Type B pancreatic cell (in vitro differentiated cells): ENCODE data around the gene PKP3. TPM values are rescaled to one million over a fixed set of nuclear protein-coding genes. Genes with fewer than 3 reads are reported as not detected.

Source experiments
- DNase-seq: peaks from one replicate; pipeline ENCODE4 v3.0.0; 2021; ENCODE audit warnings: mixed read lengths; ENCODE audit not compliant: unreplicated experiment; ENCODE audit errors: extremely low spot score
- H3K27ac Mint-ChIP-seq: 2 replicates; pipeline ENCODE4 v1.8.0; 2021; ENCODE audit warnings: mild to moderate bottlenecking, mixed read lengths
- H3K27me3 Mint-ChIP-seq: 2 replicates; pipeline ENCODE4 v1.8.0; 2021; ENCODE audit warnings: mixed read lengths
- H3K36me3 Mint-ChIP-seq: 2 replicates; pipeline ENCODE4 v1.8.0; 2021; ENCODE audit warnings: mixed read lengths
- H3K4me1 Mint-ChIP-seq: one replicate; pipeline ENCODE4 v1.8.0; 2021; ENCODE audit warnings: mixed read lengths; ENCODE audit not compliant: unreplicated experiment
- H3K4me3 Mint-ChIP-seq: 2 replicates; pipeline ENCODE4 v1.8.0; 2021; ENCODE audit warnings: mild to moderate bottlenecking, mixed read lengths
- H3K9me3 Mint-ChIP-seq: 2 replicates; pipeline ENCODE4 v1.8.0; 2021; ENCODE audit warnings: mixed read lengths
- CTCF ChIP-seq: fragments of 200-600 bp; sonication (generic); conservative IDR thresholded peaks from 2 replicates; pipeline ENCODE4 v1.5.0; 2021; ENCODE audit warnings: antibody characterized with exemption, mild to moderate bottlenecking
- total RNA-seq: library from RNA; stranded (reverse); gene quantifications from 2 replicates; pipeline ENCODE4 v1.2.1, GENCODE V29; 2021; ENCODE audit warnings: low replicate concordance

PKP3 gene
- total RNA-seq, 1 donor from 2014 or later: 51.6 TPM

- Mint-ChIP-seq H3K9me3 (no peaks in the 10 kb centered on the region), H3K4me1 (no peaks in the 10 kb centered on the region), H3K27ac (no peak overlapping the region), H3K27me3 (peaks cover 9% of the 10 kb centered on the region), H3K36me3 (no peaks in the 10 kb centered on the region), H3K4me3 (no peak overlapping the region)
- DNase-seq: no peak
- peak; percentile 52 for TF ChIP-seq CTCF
These were observed 29.9 kb upstream of the PKP3 start for GRCh38 chr11:363948-364761.

- H3K4me3 Mint-ChIP-seq: no peak overlapping the region
- no peak for TF ChIP-seq CTCF
- no peaks in the 10 kb centered on the region for H3K36me3 Mint-ChIP-seq
- peaks cover 5% of the 10 kb centered on the region for H3K27me3 Mint-ChIP-seq
- H3K4me1 Mint-ChIP-seq: no peaks in the 10 kb centered on the region
- DNase-seq: no peak
- no peaks in the 10 kb centered on the region for H3K9me3 Mint-ChIP-seq
- no peak overlapping the region for H3K27ac Mint-ChIP-seq
These were observed 28.9 kb upstream of the PKP3 start for GRCh38 chr11:364991-365725.

GRCh38 chr11:365831-366230 is 28.2 kb upstream of the PKP3 start:
- no peak overlapping the region for H3K4me3 Mint-ChIP-seq
- H3K27ac Mint-ChIP-seq: no peak overlapping the region
- H3K4me1 Mint-ChIP-seq: no peaks in the 10 kb centered on the region
- no peaks in the 10 kb centered on the region for H3K9me3 Mint-ChIP-seq
- TF ChIP-seq CTCF: no peak
- DNase-seq: no peak
- H3K27me3 Mint-ChIP-seq: peaks cover 5% of the 10 kb centered on the region
- no peaks in the 10 kb centered on the region for H3K36me3 Mint-ChIP-seq

- no peak for DNase-seq
- Mint-ChIP-seq H3K27me3 (peaks cover 5% of the 10 kb centered on the region), H3K27ac (peak overlapping the region; percentile 48), H3K36me3 (peaks cover 10% of the 10 kb centered on the region), H3K9me3 (no peaks in the 10 kb centered on the region), H3K4me3 (peak overlapping the region; percentile 93), H3K4me1 (no peaks in the 10 kb centered on the region)
- TF ChIP-seq CTCF: no peak
These were observed 26.0 kb upstream of the PKP3 start for GRCh38 chr11:367956-368413.

- Mint-ChIP-seq H3K27me3 (peaks cover 5% of the 10 kb centered on the region), H3K4me3 (peak overlapping the region; percentile 93), H3K9me3 (no peaks in the 10 kb centered on the region), H3K36me3 (peaks cover 11% of the 10 kb centered on the region), H3K27ac (peak overlapping the region; percentile 78), H3K4me1 (no peaks in the 10 kb centered on the region)
- TF ChIP-seq CTCF: no peak
- peak; percentile 70 for DNase-seq
These were observed 25.3 kb upstream of the PKP3 start for GRCh38 chr11:368414-369335.
